Measurements from ENCODE around the gene ABCF2. TPM values are rescaled to one million over a fixed set of nuclear protein-coding genes. Genes with fewer than 3 reads are reported as not detected.

Gene ABCF2
- total and polyA plus RNA-seq, 2 of the 4 experiments (the other 2 are of a cell fraction) = 46.2 to 103 TPM

GRCh38 chr7:151176401-151176800 lies 50.6 kb downstream of the ABCF2 start:
- in situ Hi-C loops (cut with MboI; ENCODE audit: low sequenced_read_pairs) (no loop called here), intact Hi-C loops (cut with micrococcal nuclease) (no loop called here), dilution Hi-C loops (cut with HindIII; ENCODE audit: low sequenced_read_pairs, unreplicated experiment) (no loop called here)
- Histone ChIP-seq H3K27me3 (ENCODE audit: control insufficient read depth, insufficient read depth, low read length) (peaks cover 66% of the 10 kb centered on the region), H3K9ac (ENCODE audit: low read depth, low read length) (no peak overlapping the region), H4K5ac (ENCODE audit: low read depth, low read length) (no peak overlapping the region), H3K14ac (replicated peaks; ENCODE audit: low read depth, low read length) (no peak overlapping the region), H4K8ac (ENCODE audit: low read depth in 2 of 2, low read length in 2 of 2) (no peak overlapping the region), H3K56ac (ENCODE audit: extremely low read depth, insufficient read depth, low read length) (no peak overlapping the region), H3K4me3 (ENCODE audit: insufficient read depth, low read depth, low read length) (no peak overlapping the region), H2BK5ac (ENCODE audit: low read depth, low read length, poor library complexity, severe bottlenecking) (no peak overlapping the region), H2AFZ (replicated peaks; ENCODE audit: low read length, poor library complexity) (no peak overlapping the region), H4K20me1 (ENCODE audit: insufficient read depth, low read length) (no peaks in the 10 kb centered on the region), H3K27ac (ENCODE audit: insufficient read depth, low read length) (no peak overlapping the region), H4K91ac (ENCODE audit: insufficient read depth, low read depth, low read length) (no peak overlapping the region), H3K4me2 (ENCODE audit: low read depth, low read length) (no peak overlapping the region), H2BK20ac (ENCODE audit: low read depth, low read length) (no peak overlapping the region), H3K9me3 (ENCODE audit: control insufficient read depth, insufficient read depth, low read length) (no peaks in the 10 kb centered on the region; the same call in 1 of the 2 replicates), H2AK5ac (ENCODE audit: low read depth, low read length) (no peak overlapping the region), H3K23ac (ENCODE audit: low read depth, low read length) (no peak overlapping the region), H3K9me1 (ENCODE audit: insufficient read depth, low read length) (no peaks in the 10 kb centered on the region), H3K79me1 (ENCODE audit: low read depth in 1 of 2, low read length in 2 of 2) (no peaks in the 10 kb centered on the region), H2BK120ac (ENCODE audit: low read depth, low read length) (no peak overlapping the region), H3K4ac (ENCODE audit: low read depth, low read length) (no peak overlapping the region), H2BK15ac (ENCODE audit: low read depth, low read length) (no peak overlapping the region), H3K4me1 (ENCODE audit: control insufficient read depth, insufficient read depth, low read length) (no peaks in the 10 kb centered on the region), H3K36me3 (ENCODE audit: control insufficient read depth, insufficient read depth, low read length) (no peaks in the 10 kb centered on the region), H3K18ac (ENCODE audit: low read depth, low read length) (no peak overlapping the region), H2AK9ac (replicated peaks; ENCODE audit: low read depth, low read length, poor library complexity) (no peak overlapping the region)
- DNase-seq (no peak), ATAC-seq (ENCODE audit: low read depth) (no peak)
- 66% methylated on average over 5 of the region's 9 CpGs; no CpG with 5 or more reads in 1 of the 2 experiments for WGBS, 2 experiments (ENCODE audit: extremely low coverage in 2 of 2, insufficient read length in 1 of 2)
- no peak for TF ChIP-seq USF2 (IDR thresholded peaks at IDR 0.05; ENCODE audit: low read depth, low read length)
- TF ChIP-seq POLR2A (IDR thresholded peaks at IDR 0.05; ENCODE audit: low read depth, low read length) = no peak
- no peak for TF ChIP-seq RCOR1 (IDR thresholded peaks at IDR 0.05; ENCODE audit: insufficient replicate concordance, low read length)
- no peak for TF ChIP-seq MAFK (IDR thresholded peaks at IDR 0.05; ENCODE audit: low read depth, low read length)
- TF ChIP-seq SMC3 (IDR thresholded peaks at IDR 0.05; ENCODE audit: low read depth, low read length) = no peak
- no peak for TF ChIP-seq CEBPB (IDR thresholded peaks at IDR 0.05; ENCODE audit: low read depth, low read length)
- TF ChIP-seq BHLHE40 (IDR thresholded peaks at IDR 0.05; ENCODE audit: low read depth, low read length) = no peak
- TF ChIP-seq NFE2L2 (IDR thresholded peaks at IDR 0.05; ENCODE audit: low read depth, low read length) = no peak
- TF ChIP-seq RFX5 (IDR thresholded peaks at IDR 0.05; ENCODE audit: low read depth, low read length) = no peak
- TF ChIP-seq FOS (IDR thresholded peaks at IDR 0.05; ENCODE audit: low read depth, low read length) = no peak
- no TSS peak for BruUV-seq (replicated peaks)
- POLR2A ChIA-PET (ENCODE audit: unreplicated experiment) = no interaction called here
- CTCF ChIA-PET = no interaction called here

Measured in IMR-90 (cell line).